Measurements from ENCODE around the gene SLC35A3. TPM values are rescaled to one million over a fixed set of nuclear protein-coding genes. Genes with fewer than 3 reads are reported as not detected.

Gene SLC35A3
- total RNA-seq, 2 donors from 2014 or later = 23.2 to 32.0 TPM

DNA sequence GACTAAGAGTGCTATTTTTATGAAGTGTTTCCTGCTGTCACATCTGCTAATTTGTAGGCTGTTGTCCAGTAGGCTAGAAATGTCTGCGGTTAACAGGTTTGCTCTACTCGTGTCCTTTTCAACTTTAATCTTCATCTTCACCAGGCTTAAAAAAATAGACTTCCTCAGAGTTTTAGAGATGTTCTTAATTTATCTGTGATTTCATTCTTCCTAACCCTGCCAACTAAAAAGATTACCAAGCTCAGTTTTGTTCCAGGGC, 96.1 kb downstream of the SLC35A3 start:
- Histone ChIP-seq H3K27me3 (replicated peaks; ENCODE audit: insufficient read depth) (no peaks in the 10 kb centered on the region), H3K36me3 (peaks cover 45% of the 10 kb centered on the region), H3K4me1 (ENCODE audit: control insufficient read depth in 1 of 2, low read depth in 2 of 2) (no peaks in the 10 kb centered on the region), H3K4me3 (no peak overlapping the region), H3K9me3 (no peaks in the 10 kb centered on the region), H3K27ac (peak overlapping the region in 1 of 2 donors; percentile 3)
- no peak for ATAC-seq (ENCODE audit: insufficient number of reproducible peaks, low FRiP score, low read depth)
- TF ChIP-seq, protein P1, sequence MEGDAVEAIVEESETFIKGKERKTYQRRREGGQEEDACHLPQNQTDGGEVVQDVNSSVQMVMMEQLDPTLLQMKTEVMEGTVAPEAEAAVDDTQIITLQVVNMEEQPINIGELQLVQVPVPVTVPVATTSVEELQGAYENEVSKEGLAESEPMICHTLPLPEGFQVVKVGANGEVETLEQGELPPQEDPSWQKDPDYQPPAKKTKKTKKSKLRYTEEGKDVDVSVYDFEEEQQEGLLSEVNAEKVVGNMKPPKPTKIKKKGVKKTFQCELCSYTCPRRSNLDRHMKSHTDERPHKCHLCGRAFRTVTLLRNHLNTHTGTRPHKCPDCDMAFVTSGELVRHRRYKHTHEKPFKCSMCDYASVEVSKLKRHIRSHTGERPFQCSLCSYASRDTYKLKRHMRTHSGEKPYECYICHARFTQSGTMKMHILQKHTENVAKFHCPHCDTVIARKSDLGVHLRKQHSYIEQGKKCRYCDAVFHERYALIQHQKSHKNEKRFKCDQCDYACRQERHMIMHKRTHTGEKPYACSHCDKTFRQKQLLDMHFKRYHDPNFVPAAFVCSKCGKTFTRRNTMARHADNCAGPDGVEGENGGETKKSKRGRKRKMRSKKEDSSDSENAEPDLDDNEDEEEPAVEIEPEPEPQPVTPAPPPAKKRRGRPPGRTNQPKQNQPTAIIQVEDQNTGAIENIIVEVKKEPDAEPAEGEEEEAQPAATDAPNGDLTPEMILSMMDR (IDR thresholded peaks at IDR 0.05) = no peak
- DNase-seq (ENCODE audit: low spot score) = no peak

DNA sequence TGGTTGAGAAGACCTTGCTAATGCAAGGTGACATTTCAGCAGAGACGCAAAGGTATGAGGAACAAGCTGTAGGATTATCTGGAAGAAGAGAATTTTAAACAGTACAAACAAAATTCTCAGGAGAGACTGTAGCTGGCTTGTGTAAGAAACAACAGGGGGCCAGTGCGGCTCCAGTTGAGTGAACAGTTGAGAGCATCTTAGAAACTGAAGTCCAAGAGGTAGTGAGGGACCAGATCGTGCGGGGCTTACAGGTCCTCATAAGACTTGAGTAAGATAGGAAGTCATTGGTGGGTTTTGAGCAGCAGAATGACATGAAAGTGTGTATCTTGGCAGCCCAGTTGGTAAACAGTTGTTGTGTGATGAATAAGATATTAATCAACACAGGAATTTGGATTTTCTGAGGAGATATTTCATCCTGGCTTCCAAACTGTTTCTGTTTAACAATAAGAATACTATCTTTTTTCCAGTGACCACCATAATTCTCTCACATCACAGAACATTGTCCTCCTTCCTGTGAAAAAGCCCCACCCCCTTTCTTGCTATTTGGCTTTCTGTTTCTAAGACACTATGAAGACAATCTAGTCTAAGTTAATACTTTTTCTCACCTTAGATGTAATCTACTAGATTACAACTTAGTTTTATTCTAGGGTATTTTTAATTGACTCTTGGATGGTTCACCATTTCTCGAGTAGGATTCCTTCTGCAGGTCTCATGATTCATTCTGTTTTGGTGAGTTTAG, 100.6 kb downstream of the SLC35A3 start:
- no peak for ATAC-seq (ENCODE audit: insufficient number of reproducible peaks, low FRiP score, low read depth)
- Histone ChIP-seq H3K4me1 (ENCODE audit: control insufficient read depth in 1 of 2, low read depth in 2 of 2) (peaks cover 1 to 10% of the 10 kb centered on the region in 2 donors), H3K36me3 (peaks cover 38% of the 10 kb centered on the region)

DNA sequence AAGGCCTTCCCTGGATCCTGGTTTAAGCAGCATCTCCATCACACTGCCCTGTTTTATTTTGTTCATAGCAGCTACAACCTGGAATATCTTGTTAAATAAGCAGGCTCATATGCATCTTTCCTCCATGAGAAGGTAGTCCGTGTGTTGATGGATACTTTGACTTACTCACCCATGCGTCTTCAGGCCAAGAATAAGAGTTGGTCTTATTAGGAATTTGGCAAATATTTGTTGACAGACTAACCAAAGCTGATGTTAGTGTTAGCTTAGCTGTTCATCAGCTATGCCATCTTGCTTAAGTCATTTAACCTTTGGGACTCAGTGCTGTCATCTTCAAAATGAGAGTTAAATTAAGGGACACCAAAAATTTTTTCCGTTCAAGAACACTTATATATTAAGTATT, 103.7 kb downstream of the SLC35A3 start:
- Histone ChIP-seq H3K9me3 (no peaks in the 10 kb centered on the region), H3K36me3 (peaks cover 26% of the 10 kb centered on the region), H3K4me1 (ENCODE audit: control insufficient read depth in 1 of 2, low read depth in 2 of 2) (peaks cover 6 to 34% of the 10 kb centered on the region in 2 donors), H3K27ac (no peak overlapping the region), H3K4me3 (no peak overlapping the region), H3K27me3 (replicated peaks; ENCODE audit: insufficient read depth) (no peaks in the 10 kb centered on the region)
- DNase-seq (ENCODE audit: low spot score) (no peak), ATAC-seq (ENCODE audit: insufficient number of reproducible peaks, low FRiP score, low read depth) (no peak)
- TF ChIP-seq, protein P1 (IDR thresholded peaks at IDR 0.05) = no peak

More for the DNA sequence above, 100.6 kb downstream of the SLC35A3 start:
- Histone ChIP-seq H3K27me3 (replicated peaks; ENCODE audit: insufficient read depth) (no peaks in the 10 kb centered on the region), H3K27ac (no peak overlapping the region), H3K4me3 (no peak overlapping the region), H3K9me3 (no peaks in the 10 kb centered on the region)
- TF ChIP-seq, protein P1 (IDR thresholded peaks at IDR 0.05) = no peak
- no peak for DNase-seq (ENCODE audit: low spot score)

DNA sequence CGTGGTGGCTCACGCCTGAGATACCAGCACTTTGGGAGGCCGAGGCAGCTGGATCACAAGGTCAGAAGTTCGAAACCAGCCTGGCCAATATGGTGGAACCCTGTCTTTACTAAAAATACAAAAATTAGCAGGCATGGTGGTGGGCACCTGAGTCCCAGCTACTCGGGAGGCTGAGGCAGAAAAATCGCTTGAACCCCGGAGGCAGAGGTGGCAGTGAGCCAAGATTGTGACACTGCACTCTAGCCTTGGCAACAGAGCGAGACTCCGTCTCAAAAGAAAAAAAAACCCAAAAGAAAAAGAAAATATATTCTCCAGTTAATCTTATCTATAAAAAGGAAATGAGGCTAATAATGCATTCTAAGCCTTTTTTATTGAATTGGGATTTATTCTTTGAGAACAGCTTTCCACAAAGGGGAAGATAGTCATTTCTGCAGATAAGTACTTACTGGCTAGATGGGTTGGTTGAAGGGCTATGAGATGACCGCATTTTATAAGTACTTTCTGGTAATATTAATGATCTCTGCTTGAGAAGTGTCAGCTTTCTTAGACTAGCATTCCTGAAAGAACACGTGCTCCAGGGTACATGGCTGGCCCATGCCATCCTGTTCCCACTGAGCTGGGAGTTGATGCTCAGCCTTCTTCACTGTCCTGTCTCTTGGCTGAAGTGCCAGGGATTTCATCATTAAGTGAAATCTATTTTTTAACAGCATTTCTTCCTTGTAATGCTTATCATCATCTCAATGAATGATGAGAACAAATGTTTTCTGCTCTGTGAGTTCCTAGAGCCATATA, 105.0 kb downstream of the SLC35A3 start:
- peak overlapping the region; percentile 1 to 85 for H3K27ac ChIP-seq
- peaks cover 24% of the 10 kb centered on the region for H3K36me3 ChIP-seq
- ATAC-seq (ENCODE audit: insufficient number of reproducible peaks, low FRiP score, low read depth) (no peak), DNase-seq (ENCODE audit: low spot score) (no peak)
- H3K27me3 ChIP-seq (replicated peaks; ENCODE audit: insufficient read depth) = no peaks in the 10 kb centered on the region
- H3K9me3 ChIP-seq = no peaks in the 10 kb centered on the region
- TF ChIP-seq, protein P1 (IDR thresholded peaks at IDR 0.05) = no peak
- H3K4me3 ChIP-seq = no peak overlapping the region
- H3K4me1 ChIP-seq (ENCODE audit: control insufficient read depth in 1 of 2, low read depth in 2 of 2) = peaks cover 6 to 34% of the 10 kb centered on the region in 2 donors

DNA sequence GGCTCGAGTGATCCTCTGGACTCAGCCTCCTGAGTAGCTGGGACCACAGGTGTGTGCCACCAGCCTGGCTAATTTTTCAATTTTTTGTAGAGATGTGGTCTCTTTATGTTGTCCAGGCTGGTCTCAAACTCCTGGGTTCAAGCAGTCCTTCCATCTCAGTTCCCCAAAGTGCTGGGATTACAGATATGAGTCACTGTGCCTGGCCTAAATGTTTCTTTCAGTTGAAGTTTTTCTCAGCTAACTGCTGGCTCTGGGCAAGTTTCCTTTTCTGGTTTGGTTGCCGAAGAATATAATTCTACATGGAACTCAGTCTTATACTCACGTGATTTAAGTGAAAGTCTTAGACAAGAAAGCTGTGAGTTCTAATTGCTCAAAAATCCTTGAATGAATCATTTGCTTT, 106.0 kb downstream of the SLC35A3 start:
- TF ChIP-seq, protein P1 (IDR thresholded peaks at IDR 0.05) = no peak
- peaks cover 18% of the 10 kb centered on the region for H3K36me3 ChIP-seq

More for the DNA sequence above, 106.0 kb downstream of the SLC35A3 start:
- ATAC-seq (ENCODE audit: insufficient number of reproducible peaks, low FRiP score, low read depth) = peak; percentile 70
- H3K4me3 ChIP-seq = peak overlapping the region; percentile 14
- peaks cover 6 to 36% of the 10 kb centered on the region in 2 donors for H3K4me1 ChIP-seq (ENCODE audit: control insufficient read depth in 1 of 2, low read depth in 2 of 2)
- H3K9me3 ChIP-seq = no peaks in the 10 kb centered on the region
- H3K27ac ChIP-seq = peak overlapping the region; percentile 62 to 85
- H3K27me3 ChIP-seq (replicated peaks; ENCODE audit: insufficient read depth) = no peaks in the 10 kb centered on the region
- no peak for DNase-seq (ENCODE audit: low spot score)
